Ascending aorta (tissue), 2 donors: ENCODE data around the gene ZNF718. TPM values are rescaled to one million over a fixed set of nuclear protein-coding genes. Genes with fewer than 3 reads are reported as not detected.
"Not testable (repeated sequence)": the region's sequence is repeated elsewhere in the genome, so short reads cannot be mapped to it uniquely, and the experiment has no call there.

Source experiments
- DNase-seq, 2 donors: peaks; one replicate each; pipeline ENCODE4 v3.0.0-alpha.2; 2019; ENCODE audit warnings: low spot score in 2 of 2
- H3K27ac ChIP-seq, 2 donors: fragments of 200-600 bp; sonication (generic); one replicate each; pipeline ENCODE4 v1.5.1; 2016 to 2017; ENCODE audit warnings: mild to moderate bottlenecking in 1 of 2
- H3K27me3 ChIP-seq: fragments of 200-600 bp; sonication (generic); one replicate; pipeline ENCODE4 v1.5.1; 2017
- H3K36me3 ChIP-seq, 2 donors: fragments of 200-600 bp; sonication (generic); one replicate each; pipeline ENCODE4 v1.5.1; 2016
- H3K4me1 ChIP-seq, 2 donors: fragments of 200-600 bp; sonication (generic); one replicate each; pipeline ENCODE4 v1.5.1; 2016 to 2017; ENCODE audit warnings: mild to moderate bottlenecking in 1 of 2
- H3K4me3 ChIP-seq, 2 donors: fragments of 200-600 bp; sonication (generic); one replicate each; pipeline ENCODE4 v1.5.1; 2016 to 2017; ENCODE audit warnings: mild to moderate bottlenecking in 1 of 2
- H3K9me3 ChIP-seq, 2 donors: fragments of 200-600 bp; sonication (generic); one replicate each; pipeline ENCODE4 v1.5.1; 2016
- CTCF ChIP-seq, 3 experiments: fragments of 200-600 bp in 2 of 3; fragments of 450-650 bp in 1 of 3; sonication (generic) in 2 of 3; IDR thresholded peaks; one replicate each; pipeline ENCODE4 v1.5.1; 2016 to 2019; ENCODE audit warnings: antibody characterized with exemption in 3 of 3, mild to moderate bottlenecking in 1 of 3, moderate library complexity in 1 of 3
- intact Hi-C: fragments of 100-400 bp; cut with DNase I; formaldehyde crosslinking; loops from one replicate; pipeline ENCODE4 v1.15.1; 2023
- total RNA-seq: library from RNA; depleted of rRNA; stranded (reverse); fragments of >200 nt; gene quantifications from one replicate; pipeline ENCODE4 v1.1.0, GENCODE V29; 2016

ZNF718 gene
- 0.32 TPM for total RNA-seq

- Histone ChIP-seq H3K9me3 (peaks cover 0 to 5% of the 10 kb centered on the region in 2 donors), H3K4me3 (peak within 1 kb of the TSS; percentile 73 to 82), H3K4me1 (peaks cover 6% of the 10 kb centered on the region in 2 donors), H3K27ac (peak within 1 kb of the TSS; percentile 85 to 90), H3K27me3 (no peaks in the 10 kb centered on the region), H3K36me3 (peaks cover 0 to 24% of the 10 kb centered on the region in 2 donors)
- TF ChIP-seq CTCF (IDR thresholded peaks at IDR 0.05): no peak
- DNase-seq: peak; percentile 86 to 97
- intact Hi-C loops: loop anchor here (2.0 kb wide), 1 partner anchor 212 kb away; the partner anchor contains the start of gene ZNF141
Observed at GRCh38 chr4:124275-125081, at the start of gene ZNF718. ZNF718 (plus strand) TSS chr4:124501; CDS start chr4:124671, 170 bp downstream.

GRCh38 chr4:85951-86350 is 38.4 kb upstream of the ZNF718 start:
- Histone ChIP-seq H3K27ac (no peak overlapping the region), H3K4me3 (peak overlapping the region in 1 of 2 donors; percentile 29), H3K4me1 (no peaks in the 10 kb centered on the region), H3K27me3 (no peaks in the 10 kb centered on the region), H3K9me3 (peaks cover 96 to 100% of the 10 kb centered on the region in 2 donors), H3K36me3 (peaks cover 52 to 74% of the 10 kb centered on the region in 2 donors)
- TF ChIP-seq CTCF (IDR thresholded peaks at IDR 0.05): no peak
- intact Hi-C loops: no loop called here
- no peak for DNase-seq

- peak overlapping the region in 1 of 2 donors; percentile 29 for H3K4me3 ChIP-seq
- H3K27me3 ChIP-seq, H3K4me1 ChIP-seq, intact Hi-C loops, DNase-seq, H3K27ac ChIP-seq: not testable (repeated sequence)
- H3K36me3 ChIP-seq: peaks cover 45 to 66% of the 10 kb centered on the region in 2 donors
- H3K9me3 ChIP-seq: peaks cover 97 to 100% of the 10 kb centered on the region in 2 donors
Observed at GRCh38 chr4:86559-87324, 37.6 kb upstream of the ZNF718 start.

- no peak overlapping the region for H3K4me3 ChIP-seq
- intact Hi-C loops: no loop called here
- H3K9me3 ChIP-seq: peaks cover 69 to 92% of the 10 kb centered on the region in 2 donors
- H3K36me3 ChIP-seq: no peaks in the 10 kb centered on the region
- no peak overlapping the region for H3K27ac ChIP-seq
- TF ChIP-seq CTCF (IDR thresholded peaks at IDR 0.05): no peak
- H3K27me3 ChIP-seq: no peaks in the 10 kb centered on the region
- H3K4me1 ChIP-seq: no peaks in the 10 kb centered on the region
- DNase-seq: no peak
Observed at GRCh38 chr4:98386-98785, 25.9 kb upstream of the ZNF718 start.

GRCh38 chr4:99863-100262 is 24.4 kb upstream of the ZNF718 start:
- intact Hi-C loops: no loop called here
- DNase-seq: no peak
- Histone ChIP-seq H3K4me3 (no peak overlapping the region), H3K9me3 (peaks cover 54 to 91% of the 10 kb centered on the region in 2 donors), H3K4me1 (no peaks in the 10 kb centered on the region), H3K27ac (no peak overlapping the region), H3K36me3 (no peaks in the 10 kb centered on the region), H3K27me3 (no peaks in the 10 kb centered on the region)
- no peak for TF ChIP-seq CTCF (IDR thresholded peaks at IDR 0.05)

- H3K9me3 ChIP-seq: peaks cover 0 to 42% of the 10 kb centered on the region in 2 donors
- no peak overlapping the region for H3K27ac ChIP-seq
- H3K36me3 ChIP-seq: no peaks in the 10 kb centered on the region
- peak overlapping the region; percentile 48 to 49 for H3K4me3 ChIP-seq
- intact Hi-C loops: no loop called here
- no peaks in the 10 kb centered on the region for H3K4me1 ChIP-seq
- TF ChIP-seq CTCF (IDR thresholded peaks at IDR 0.05): no peak
- peaks cover 4% of the 10 kb centered on the region for H3K27me3 ChIP-seq
- no peak for DNase-seq
Observed at GRCh38 chr4:107083-107443, 17.2 kb upstream of the ZNF718 start.
